NCI-H146 (cell line): ENCODE data around the gene CPNE2.
"Not testable (repeated sequence)": the region's sequence is repeated elsewhere in the genome, so short reads cannot be mapped to it uniquely, and the experiment has no call there.

Source experiments
- DNase-seq: peaks from one replicate; lab custom pipeline; 2025; lab: John Stamatoyannopoulos, UW

The CPNE2 gene

DNA sequence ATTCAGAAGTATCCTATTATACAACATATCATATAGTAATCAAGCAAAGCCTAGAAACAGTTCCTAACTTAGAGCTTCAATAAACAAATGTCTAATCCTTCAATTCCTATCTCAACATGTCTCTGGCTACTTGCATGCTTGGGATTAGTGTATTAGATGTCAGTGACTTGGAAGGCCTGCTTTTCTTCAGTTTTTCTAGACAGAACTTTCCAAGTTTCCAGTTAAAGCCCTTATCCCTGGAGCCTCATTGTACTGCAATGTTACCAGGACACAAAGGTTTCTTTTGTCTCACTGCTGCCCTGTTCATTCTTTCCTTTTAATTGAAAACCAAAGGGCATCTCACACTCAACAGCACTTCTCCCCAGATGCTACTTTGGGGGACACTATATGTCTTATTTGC is 76.9 kb downstream of the CPNE2 start:
- no peak for DNase-seq

GRCh38 chr16:57172721-57173290 is 80.4 kb downstream of the CPNE2 start:
- no peak for DNase-seq

- no peak for DNase-seq
Measured at GRCh38 chr16:57175896-57176295, 83.5 kb downstream of the CPNE2 start.

DNA sequence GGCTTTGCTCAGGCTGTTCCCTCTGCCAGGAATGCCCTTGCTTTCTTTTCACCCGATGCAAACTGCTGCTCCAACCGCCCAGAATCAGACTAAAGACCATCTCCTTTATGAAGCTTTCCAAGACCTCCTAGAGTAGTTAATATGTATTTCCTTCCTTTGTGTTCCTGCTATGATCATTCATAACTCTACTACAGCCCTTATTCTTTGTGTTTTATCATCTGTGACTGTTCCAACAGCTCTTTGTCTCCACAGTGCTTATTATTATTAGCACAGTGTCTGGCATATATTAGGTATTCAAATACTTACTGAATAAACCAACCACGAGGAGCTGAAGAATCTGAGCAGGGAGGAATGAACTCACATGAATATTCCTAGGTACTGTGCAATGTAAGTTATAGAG is 85.8 kb downstream of the CPNE2 start:
- DNase-seq: peak; percentile 26

- DNase-seq: peak; percentile 47
Measured at GRCh38 chr16:57178793-57179212, 86.4 kb downstream of the CPNE2 start.

- no peak for DNase-seq
Measured at GRCh38 chr16:57179215-57179828, 86.9 kb downstream of the CPNE2 start.

DNA sequence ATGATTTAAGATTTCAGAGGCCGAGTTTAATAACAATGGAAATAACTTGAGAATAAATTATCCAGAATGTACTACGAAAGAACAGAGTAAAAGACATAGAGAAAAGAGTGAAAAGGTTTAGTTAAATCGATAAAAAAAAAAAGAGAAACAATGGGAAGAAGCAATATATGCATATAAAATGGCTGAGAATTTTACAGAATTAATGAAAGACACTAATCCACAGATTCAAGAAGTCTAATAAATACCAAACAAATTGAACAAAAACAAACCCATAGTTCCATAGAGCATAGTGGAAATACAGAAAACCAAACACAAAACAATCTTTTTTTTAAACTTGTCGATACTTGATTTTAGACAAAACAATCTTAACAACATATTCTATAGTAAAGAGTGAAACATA is 91.7 kb downstream of the CPNE2 start:
- no peak for DNase-seq

DNA sequence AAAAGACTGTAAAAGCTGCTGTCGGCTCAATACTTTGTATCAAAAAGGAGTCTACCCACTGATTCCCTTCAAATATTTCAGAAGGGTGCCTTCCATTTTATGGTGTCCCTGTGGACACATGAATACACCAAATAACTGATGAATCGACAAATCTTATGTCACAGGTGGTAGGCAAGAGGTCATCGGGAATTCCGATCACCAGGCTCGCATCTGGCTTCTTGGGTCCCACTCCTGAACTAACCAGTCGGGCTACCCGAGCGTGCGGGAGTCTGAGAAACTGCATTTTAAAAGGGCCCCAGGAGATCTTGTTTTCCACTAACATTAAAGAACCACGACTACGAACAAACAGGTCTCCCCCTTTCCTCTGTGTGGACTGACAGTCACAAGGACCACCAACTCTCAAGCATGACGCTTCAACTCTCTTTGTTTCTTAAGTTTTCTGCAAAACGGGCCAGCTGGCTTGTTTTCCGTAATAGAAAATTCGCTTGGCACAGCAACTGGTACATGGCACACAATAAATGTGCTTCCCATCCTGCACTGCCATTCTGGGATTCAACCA is 92.6 kb downstream of the CPNE2 start:
- DNase-seq: no peak

DNA sequence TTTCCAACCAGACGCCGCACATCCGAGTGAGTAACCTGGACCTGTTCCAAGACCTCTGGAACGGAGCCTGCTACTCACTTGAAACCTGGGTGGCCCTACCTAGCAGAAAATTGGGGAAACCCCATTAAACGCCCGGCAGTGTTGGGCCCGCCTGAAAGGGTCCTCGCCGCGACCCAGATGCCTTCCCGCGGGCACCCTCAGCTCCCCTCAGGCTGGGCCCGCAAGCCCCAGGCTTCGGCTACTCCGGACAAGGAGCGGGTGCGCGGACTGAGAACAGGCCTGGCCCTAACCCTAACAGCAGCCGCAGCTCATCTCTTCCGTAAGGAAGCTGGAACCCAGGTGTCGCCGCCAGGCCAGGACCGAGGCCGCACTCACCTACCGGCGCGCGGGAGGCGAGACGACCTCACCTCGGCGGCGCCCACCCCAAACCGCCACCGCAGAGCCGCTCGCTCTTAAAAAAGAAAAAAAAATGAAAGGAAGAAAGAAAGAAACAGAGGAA is 93.1 kb downstream of the CPNE2 start:
- DNase-seq: peak; percentile 51

GRCh38 chr16:57185945-57186871 is 93.8 kb downstream of the CPNE2 start, which contains the start of the genes PSME3IP1 and RSPRY1:
TSS of gene PSME3IP1 (minus strand) at chr16:57186039. CDS start at chr16:57173854, 12,185 bp downstream.
TSS of gene RSPRY1 (plus strand) at chr16:57186329. CDS start at chr16:57204659, 18,330 bp downstream.
- peak; percentile 98 for DNase-seq

- DNase-seq: peak; percentile 19
Measured at GRCh38 chr16:57186872-57187854, 94.8 kb downstream of the CPNE2 start.

DNA sequence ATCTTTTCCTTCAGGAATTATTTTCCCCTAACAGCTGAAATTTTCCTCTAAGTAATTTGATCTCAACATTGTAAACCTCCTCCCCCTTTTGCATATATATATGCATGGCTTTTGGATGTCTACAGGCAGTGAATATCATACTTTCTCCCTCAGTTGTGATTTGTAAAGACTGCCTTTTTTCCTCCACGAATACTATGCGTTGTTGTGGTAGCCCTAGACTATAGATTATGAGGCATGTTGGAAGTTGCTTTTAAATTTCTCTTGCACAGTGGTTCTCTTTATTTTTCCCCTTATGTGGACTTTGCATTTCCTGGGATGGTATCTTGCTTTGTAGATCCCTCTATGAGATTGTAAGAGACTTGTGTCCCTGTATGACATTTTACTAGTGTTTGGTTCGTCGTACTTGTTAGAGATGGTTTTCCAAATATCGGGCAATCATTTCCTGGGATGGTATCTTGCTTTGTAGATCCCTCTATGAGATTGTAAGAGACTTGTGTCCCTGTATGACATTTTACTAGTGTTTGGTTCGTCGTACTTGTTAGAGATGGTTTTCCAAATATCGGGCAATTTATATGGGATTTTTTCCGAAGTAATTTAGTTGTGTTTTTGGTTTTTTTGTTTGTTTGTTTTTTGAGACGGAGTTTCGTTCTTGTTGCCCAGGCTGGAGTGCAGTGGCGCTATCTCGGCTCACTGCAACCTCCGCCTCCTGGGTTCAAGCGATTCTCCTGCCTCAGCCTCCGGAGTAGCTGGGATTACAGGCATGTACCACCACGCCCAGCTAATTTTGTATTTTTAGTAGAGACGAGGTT is 95.7 kb downstream of the CPNE2 start:
- DNase-seq: not testable (repeated sequence)

DNA sequence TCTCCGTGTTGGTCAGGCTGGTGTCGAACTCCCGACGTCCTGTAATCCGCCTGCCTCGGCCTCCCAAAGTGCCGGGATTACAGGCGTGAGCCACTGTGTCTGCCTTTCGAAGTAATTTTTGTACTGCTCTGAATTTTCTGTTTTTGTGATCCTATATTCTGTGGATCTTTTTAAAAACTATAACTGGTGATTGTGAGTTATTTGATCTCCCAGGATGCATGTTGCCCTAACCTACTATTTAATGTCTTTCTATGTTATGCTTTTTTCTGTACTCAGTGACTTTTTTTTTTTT is 96.3 kb downstream of the CPNE2 start:
- DNase-seq: no peak

DNA sequence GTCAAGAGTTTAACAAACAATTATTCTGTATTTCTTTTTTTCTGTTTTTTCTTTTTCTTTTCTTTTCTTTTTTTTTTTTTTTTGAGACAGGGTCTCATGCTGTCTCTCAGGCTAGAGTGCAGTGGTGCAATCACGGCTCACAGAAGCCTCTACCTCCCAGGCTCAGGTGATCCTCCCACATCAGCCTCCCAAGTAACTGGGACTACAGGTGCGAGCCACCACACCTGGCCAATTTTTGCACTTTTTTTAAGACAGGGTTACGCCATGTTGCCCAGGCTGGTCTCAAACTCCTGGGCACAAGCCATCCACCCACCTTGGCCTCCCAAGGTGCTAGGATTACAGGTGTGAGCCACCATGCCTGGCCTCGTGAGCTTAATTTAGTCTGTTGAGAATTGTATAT is 97.1 kb downstream of the CPNE2 start:
- not testable (repeated sequence) for DNase-seq

- DNase-seq: no peak
Measured at GRCh38 chr16:57190136-57190535, 97.8 kb downstream of the CPNE2 start.

GRCh38 chr16:57191056-57191571 is 98.7 kb downstream of the CPNE2 start:
- no peak for DNase-seq

DNA sequence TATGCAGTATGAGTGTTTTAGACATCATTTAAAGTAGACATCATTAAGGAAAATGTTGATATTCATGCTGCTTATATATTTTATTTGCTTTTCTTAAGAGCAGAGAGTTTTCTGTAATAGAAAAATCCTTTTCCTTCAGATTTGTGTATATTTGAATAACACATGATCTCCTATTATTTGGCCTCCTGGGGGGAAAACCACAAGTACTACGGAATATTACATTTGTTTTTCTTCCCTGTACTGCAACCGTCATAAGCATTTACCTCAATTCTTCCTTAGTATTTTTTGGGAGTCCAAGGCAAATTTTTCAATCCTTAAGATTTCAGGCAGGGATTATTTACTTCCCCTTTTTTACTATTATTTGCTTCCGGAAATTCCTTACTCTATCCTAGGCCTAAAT is 99.8 kb downstream of the CPNE2 start:
- no peak for DNase-seq

DNA sequence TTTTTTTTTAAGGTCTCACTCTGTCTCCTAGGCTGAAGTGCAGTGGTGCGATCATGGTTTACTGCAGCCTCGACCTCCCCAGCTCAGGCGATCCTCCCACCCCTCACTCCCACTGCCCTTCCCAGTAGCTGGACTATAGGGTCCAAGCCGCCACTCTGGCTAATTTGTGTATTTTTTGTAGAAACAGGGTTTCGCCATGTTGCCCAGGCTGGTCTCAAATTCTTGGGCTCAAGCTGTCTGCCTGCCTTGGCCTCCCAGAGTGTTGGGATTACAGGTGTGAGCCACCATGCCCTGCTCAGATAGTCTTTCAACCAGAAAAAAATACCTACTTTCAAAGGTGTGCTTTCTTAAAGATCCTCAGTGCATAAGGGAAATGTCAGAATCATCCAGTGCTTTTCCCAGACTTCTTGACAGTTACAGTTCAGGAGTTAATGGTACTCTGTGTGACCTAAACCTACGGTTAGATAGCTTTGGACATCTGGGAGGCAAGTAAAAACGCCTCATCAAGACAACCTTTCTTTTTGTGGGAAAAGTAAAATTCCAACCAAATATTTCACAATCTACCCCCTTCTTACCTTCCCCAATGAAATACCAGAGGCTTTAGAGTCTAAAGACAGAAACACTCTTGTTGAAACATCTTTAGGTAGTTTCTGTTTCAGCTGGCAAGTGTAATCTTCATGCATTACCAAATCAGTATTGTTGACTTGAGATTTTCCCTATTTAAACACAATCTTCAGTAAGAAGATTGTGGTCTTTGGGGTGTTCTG is 100.5 kb downstream of the CPNE2 start:
- DNase-seq: no peak

GRCh38 chr16:57194512-57194911 is 102.1 kb downstream of the CPNE2 start:
- DNase-seq: peak; percentile 60
